SK-MEL-5 (cell line): ENCODE data around the gene LY6G6F. TPM values are rescaled to one million over a fixed set of nuclear protein-coding genes. Genes with fewer than 3 reads are reported as not detected.

Experiments
- DNase-seq: peaks from one replicate; pipeline ENCODE4 v3.0.0-alpha.2; 2016; ENCODE audit warnings: low read depth, low spot score
- in situ Hi-C: cut with HindIII; loops from 2 replicates; pipeline ENCODE4 v1.10.0; 2016; ENCODE audit warnings: low sequenced_read_pairs, high pct_unique_total_duplicates, low pct_unique_long_range_greater_than_20kb
- total RNA-seq: library from RNA; depleted of rRNA; stranded (reverse); fragments of >200 nt; shearing (Covaris generic); gene quantifications from 2 replicates; pipeline ENCODE4 v1.2.3, GENCODE V29; 2014

Gene LY6G6F
- total RNA-seq, 1 experiment from 2014 or later, result not detected

- DNase-seq, result no peak
- in situ Hi-C loops, result no loop called here
Measured at GRCh38 chr6:31715022-31715958, 8.6 kb downstream of the LY6G6F start, which contains the start of gene LY6G6D. Gene LY6G6D, plus strand, starts transcription at chr6:31715348. Its CDS starts 8 bp downstream, at chr6:31715356.

- in situ Hi-C loops, result no loop called here
- no peak for DNase-seq
Measured at GRCh38 chr6:31717499-31718222, 11.0 kb downstream of the LY6G6F start.

GRCh38 chr6:31718265-31718664 is 11.6 kb downstream of the LY6G6F start:
- in situ Hi-C loops, result no loop called here
- no peak for DNase-seq

GRCh38 chr6:31719001-31719400 is 12.3 kb downstream of the LY6G6F start:
- no peak for DNase-seq
- in situ Hi-C loops, result no loop called here

- in situ Hi-C loops, result no loop called here
- no peak for DNase-seq
Measured at GRCh38 chr6:31720196-31720770, 13.6 kb downstream of the LY6G6F start.

- in situ Hi-C loops, result no loop called here
- DNase-seq, result no peak
Measured at GRCh38 chr6:31721351-31722020, 14.8 kb downstream of the LY6G6F start, which contains the start of gene LY6G6C. Gene LY6G6C, minus strand, starts transcription at chr6:31721746. Its CDS starts 67 bp downstream, at chr6:31721679.

- in situ Hi-C loops, result no loop called here
- DNase-seq, result no peak
Measured at GRCh38 chr6:31722173-31722572, 15.5 kb downstream of the LY6G6F start.

GRCh38 chr6:31723245-31723979 is 16.7 kb downstream of the LY6G6F start, which contains the start of gene MPIG6B:
Gene MPIG6B, plus strand, starts transcription at chr6:31723373. Its CDS starts 11 bp downstream, at chr6:31723384.
- DNase-seq, result no peak
- in situ Hi-C loops, result no loop called here

GRCh38 chr6:31723980-31724691 is 17.5 kb downstream of the LY6G6F start:
- in situ Hi-C loops, result no loop called here
- no peak for DNase-seq

- in situ Hi-C loops, result no loop called here
Measured at GRCh38 chr6:31725502-31726350, 19.1 kb downstream of the LY6G6F start.

GRCh38 chr6:31727034-31727716 is 20.5 kb downstream of the LY6G6F start:
- DNase-seq, result no peak
- in situ Hi-C loops, result no loop called here

More at GRCh38 chr6:31725502-31726350, 19.1 kb downstream of the LY6G6F start:
- DNase-seq, result peak; percentile 48

- no peak for DNase-seq
- in situ Hi-C loops, result no loop called here
Measured at GRCh38 chr6:31727717-31728671, 21.3 kb downstream of the LY6G6F start.

GRCh38 chr6:31728767-31729514 is 22.3 kb downstream of the LY6G6F start, which contains the start of gene DDAH2:
Gene DDAH2, minus strand, starts transcription at chr6:31729299. Its CDS starts 138 bp downstream, at chr6:31729161.
- in situ Hi-C loops, result no loop called here
- DNase-seq, result no peak
